ENCODE results near the gene KATNB1.

Gene KATNB1

DNA sequence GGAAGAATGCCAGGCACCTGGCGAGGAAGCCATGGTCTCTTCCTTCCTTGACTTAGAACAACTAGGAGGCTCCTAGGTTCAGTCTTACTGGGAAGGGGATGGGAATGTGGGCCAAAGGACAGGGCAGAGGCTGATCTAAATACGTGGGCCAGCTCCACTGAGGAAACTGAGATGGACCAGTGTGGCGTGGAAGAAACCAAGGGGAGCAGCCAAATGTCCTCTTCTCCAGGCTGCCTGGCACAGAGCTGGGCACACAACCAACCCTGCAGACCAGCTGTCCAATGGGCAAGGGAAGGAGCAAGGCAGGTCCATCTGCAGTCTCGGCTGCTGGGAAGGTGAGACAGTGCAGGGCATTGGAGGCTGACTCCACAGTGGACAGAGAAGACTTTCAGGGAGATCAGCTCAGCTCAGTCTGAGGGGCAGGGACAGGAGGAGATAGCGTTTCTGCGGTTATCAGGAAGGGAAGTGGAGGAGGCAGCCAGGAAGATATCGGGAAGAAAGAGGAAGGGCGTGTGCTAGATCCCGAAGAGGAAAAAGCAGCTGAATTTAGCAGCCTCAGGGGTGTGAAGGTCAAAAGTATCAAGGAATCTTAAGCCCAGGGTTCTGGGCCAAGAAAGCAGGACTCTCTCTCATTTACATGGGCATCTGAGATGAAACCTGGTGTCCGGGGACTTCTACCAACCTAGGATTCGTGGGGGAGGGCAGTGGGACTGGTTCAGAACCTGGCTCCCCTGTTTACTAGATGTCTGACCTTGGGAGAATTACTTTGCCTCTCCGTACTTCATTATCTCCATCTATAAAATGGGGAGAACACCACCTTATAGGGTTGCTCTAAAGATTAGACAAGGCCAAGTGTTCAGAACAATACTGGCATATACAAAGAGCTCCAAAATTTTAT, 64.9 kb downstream of the KATNB1 start:
- no peak overlapping the region for H3K27ac ChIP-seq (ENCODE audit: low read depth in 2 of 2, low read length in 2 of 2)
- peaks cover 0 to 3% of the 10 kb centered on the region in 2 donors for H3K36me3 ChIP-seq (ENCODE audit: control insufficient read depth in 2 of 2, insufficient read depth in 2 of 2, low read length in 2 of 2)
- H3K27me3 ChIP-seq (ENCODE audit: control insufficient read depth in 2 of 2, insufficient read depth in 2 of 2, low read length in 2 of 2) = peaks cover 26 to 45% of the 10 kb centered on the region in 2 donors
- peak overlapping the region in 1 of 2 donors; percentile 55 for H3K4me3 ChIP-seq (ENCODE audit: low read length in 2 of 2)
- H3K4me1 ChIP-seq (ENCODE audit: control insufficient read depth in 2 of 2, insufficient read depth in 2 of 2, low read length in 2 of 2) = peaks cover 30 to 36% of the 10 kb centered on the region in 2 donors
- no peaks in the 10 kb centered on the region for H3K9me3 ChIP-seq (ENCODE audit: control insufficient read depth in 2 of 2, low read length in 2 of 2)
- no peak overlapping the region for H3K9ac ChIP-seq (ENCODE audit: low read depth in 1 of 2, low read length in 2 of 2)

DNA sequence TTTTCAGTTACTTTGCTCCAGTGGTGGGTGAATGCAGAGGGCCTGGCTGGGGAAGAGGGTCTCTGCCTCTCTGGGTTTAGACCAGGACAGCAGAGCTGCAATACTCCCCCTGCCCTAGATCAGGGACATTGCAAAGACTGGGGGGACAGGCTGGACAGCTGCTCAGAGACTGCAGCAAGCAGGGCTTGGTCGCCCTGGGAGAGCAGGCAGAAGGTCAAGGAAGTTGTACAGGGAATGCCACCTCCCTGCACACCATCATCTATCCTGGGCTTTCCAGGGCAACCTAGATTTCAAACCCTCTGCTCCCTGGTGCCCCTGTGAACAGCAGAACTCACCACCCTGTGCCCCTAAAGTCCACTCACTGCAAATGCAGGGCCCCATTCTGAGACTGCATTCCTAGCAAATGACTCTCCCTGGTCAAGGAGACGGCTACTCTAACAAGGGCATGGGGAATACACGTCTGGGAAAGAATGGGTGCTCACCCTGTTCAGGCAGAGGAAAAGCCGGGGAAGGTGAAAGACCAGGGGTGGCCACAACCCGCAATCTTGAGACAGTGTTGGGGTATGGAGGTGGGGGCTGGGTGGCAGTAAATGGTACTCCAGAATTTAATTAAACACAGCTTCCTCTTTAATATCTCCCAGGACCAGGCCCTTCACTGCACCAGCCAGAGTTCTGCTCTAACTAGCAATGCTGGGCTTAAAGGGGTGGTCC, 65.7 kb downstream of the KATNB1 start:
- H3K9me3 ChIP-seq (ENCODE audit: control insufficient read depth in 2 of 2, low read length in 2 of 2) = no peaks in the 10 kb centered on the region
- H3K36me3 ChIP-seq (ENCODE audit: control insufficient read depth in 2 of 2, insufficient read depth in 2 of 2, low read length in 2 of 2) = peaks cover 0 to 3% of the 10 kb centered on the region in 2 donors
- H3K27me3 ChIP-seq (ENCODE audit: control insufficient read depth in 2 of 2, insufficient read depth in 2 of 2, low read length in 2 of 2) = peaks cover 28 to 45% of the 10 kb centered on the region in 2 donors
- peak overlapping the region in 1 of 2 donors; percentile 40 for H3K9ac ChIP-seq (ENCODE audit: low read depth in 1 of 2, low read length in 2 of 2)
- H3K27ac ChIP-seq (ENCODE audit: low read depth in 2 of 2, low read length in 2 of 2) = peak overlapping the region in 1 of 2 donors; percentile 67
- H3K4me3 ChIP-seq (ENCODE audit: low read length in 2 of 2) = peak overlapping the region; percentile 46 to 55
- H3K4me1 ChIP-seq (ENCODE audit: control insufficient read depth in 2 of 2, insufficient read depth in 2 of 2, low read length in 2 of 2) = peaks cover 30 to 36% of the 10 kb centered on the region in 2 donors

DNA sequence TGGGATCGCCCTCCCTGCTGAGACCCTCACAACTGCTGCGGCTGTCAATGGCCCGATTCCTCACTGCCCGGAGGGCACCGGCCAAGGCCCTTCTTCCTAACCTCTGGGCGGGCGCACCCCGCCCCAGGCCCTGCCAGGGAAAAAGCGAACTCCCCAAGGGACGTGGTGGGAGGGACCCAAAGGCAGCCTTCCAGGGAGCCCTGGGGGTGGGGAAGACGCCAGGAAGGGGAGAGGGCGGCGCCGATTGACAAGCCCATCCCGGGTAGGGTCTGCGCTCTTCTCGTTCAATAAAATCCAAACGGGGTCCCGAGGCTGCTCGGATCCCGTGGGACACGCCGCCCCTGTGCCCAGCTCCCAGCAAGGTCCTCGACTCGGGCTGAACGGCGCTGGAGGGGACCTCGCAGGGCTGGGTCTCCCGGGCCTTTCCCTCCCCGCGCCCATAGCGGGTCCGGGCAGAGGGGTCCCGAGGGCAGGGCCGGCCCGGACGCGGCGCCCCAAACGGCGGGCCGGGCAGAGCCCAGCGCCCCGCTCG, 66.3 kb downstream of the KATNB1 start:
- Histone ChIP-seq H3K4me1 (ENCODE audit: control insufficient read depth in 2 of 2, insufficient read depth in 2 of 2, low read length in 2 of 2) (peaks cover 30 to 36% of the 10 kb centered on the region in 2 donors), H3K4me3 (ENCODE audit: low read length in 2 of 2) (peak overlapping the region; percentile 46 to 55), H3K27me3 (ENCODE audit: control insufficient read depth in 2 of 2, insufficient read depth in 2 of 2, low read length in 2 of 2) (peaks cover 27 to 44% of the 10 kb centered on the region in 2 donors), H3K27ac (ENCODE audit: low read depth in 2 of 2, low read length in 2 of 2) (peak overlapping the region in 1 of 2 donors; percentile 67), H3K9ac (ENCODE audit: low read depth in 1 of 2, low read length in 2 of 2) (peak overlapping the region in 1 of 2 donors; percentile 40), H3K36me3 (ENCODE audit: control insufficient read depth in 2 of 2, insufficient read depth in 2 of 2, low read length in 2 of 2) (peaks cover 0 to 3% of the 10 kb centered on the region in 2 donors), H3K9me3 (ENCODE audit: control insufficient read depth in 2 of 2, low read length in 2 of 2) (no peaks in the 10 kb centered on the region)

DNA sequence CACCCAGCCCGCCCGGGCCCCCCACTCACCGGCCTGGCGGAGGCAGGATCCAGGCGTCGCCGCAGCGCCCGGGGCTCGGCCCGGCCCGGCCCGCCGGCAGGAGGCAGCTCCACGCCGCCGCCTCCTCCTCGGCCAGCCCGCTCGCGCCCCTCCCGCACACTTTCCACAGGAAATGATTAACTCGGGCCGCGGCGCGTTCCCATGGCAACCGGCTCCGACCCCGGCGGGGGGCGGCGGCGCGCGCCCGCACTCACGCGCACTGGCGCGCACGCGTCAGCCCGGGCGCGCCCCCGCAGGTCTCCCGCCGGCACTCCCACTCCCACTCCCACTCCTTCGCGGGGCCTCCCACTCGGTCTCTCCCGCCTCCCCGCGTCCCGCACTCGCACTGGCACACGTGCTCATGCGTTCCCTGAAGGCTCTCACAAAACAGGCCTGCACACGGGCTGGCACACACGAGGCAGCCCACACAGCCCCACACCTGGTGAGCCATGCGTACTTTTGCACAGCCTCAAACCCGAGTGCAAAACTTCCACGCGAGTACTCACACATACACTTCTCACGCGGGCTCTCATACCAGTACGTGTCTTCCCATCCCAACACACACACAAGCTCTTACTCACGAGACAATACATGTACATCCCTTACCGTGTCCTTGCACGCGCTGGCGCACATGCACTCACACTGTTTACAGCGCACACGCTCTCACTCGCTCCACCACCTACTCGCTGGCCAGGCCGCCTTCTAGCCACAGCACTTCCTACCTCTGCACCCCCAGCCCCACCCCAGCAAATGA, 67.0 kb downstream of the KATNB1 start, which contains the start of gene KIFC3:
Gene KIFC3 (minus strand): TSS at position 151 of the 793 bp plus-strand sequence. CDS start 4,248 bp downstream, outside the sequence.
- H3K27me3 ChIP-seq (ENCODE audit: control insufficient read depth in 2 of 2, insufficient read depth in 2 of 2, low read length in 2 of 2) = peaks cover 26 to 38% of the 10 kb centered on the region in 2 donors
- peaks cover 27 to 36% of the 10 kb centered on the region in 2 donors for H3K4me1 ChIP-seq (ENCODE audit: control insufficient read depth in 2 of 2, insufficient read depth in 2 of 2, low read length in 2 of 2)
- peak within 1 kb of the TSS; percentile 40 to 41 for H3K9ac ChIP-seq (ENCODE audit: low read depth in 1 of 2, low read length in 2 of 2)
- no peaks in the 10 kb centered on the region for H3K36me3 ChIP-seq (ENCODE audit: control insufficient read depth in 2 of 2, insufficient read depth in 2 of 2, low read length in 2 of 2)
- H3K4me3 ChIP-seq (ENCODE audit: low read length in 2 of 2) = peak within 1 kb of the TSS; percentile 55 to 61
- H3K9me3 ChIP-seq (ENCODE audit: control insufficient read depth in 2 of 2, low read length in 2 of 2) = no peaks in the 10 kb centered on the region
- peak within 1 kb of the TSS; percentile 34 to 67 for H3K27ac ChIP-seq (ENCODE audit: low read depth in 2 of 2, low read length in 2 of 2)

DNA sequence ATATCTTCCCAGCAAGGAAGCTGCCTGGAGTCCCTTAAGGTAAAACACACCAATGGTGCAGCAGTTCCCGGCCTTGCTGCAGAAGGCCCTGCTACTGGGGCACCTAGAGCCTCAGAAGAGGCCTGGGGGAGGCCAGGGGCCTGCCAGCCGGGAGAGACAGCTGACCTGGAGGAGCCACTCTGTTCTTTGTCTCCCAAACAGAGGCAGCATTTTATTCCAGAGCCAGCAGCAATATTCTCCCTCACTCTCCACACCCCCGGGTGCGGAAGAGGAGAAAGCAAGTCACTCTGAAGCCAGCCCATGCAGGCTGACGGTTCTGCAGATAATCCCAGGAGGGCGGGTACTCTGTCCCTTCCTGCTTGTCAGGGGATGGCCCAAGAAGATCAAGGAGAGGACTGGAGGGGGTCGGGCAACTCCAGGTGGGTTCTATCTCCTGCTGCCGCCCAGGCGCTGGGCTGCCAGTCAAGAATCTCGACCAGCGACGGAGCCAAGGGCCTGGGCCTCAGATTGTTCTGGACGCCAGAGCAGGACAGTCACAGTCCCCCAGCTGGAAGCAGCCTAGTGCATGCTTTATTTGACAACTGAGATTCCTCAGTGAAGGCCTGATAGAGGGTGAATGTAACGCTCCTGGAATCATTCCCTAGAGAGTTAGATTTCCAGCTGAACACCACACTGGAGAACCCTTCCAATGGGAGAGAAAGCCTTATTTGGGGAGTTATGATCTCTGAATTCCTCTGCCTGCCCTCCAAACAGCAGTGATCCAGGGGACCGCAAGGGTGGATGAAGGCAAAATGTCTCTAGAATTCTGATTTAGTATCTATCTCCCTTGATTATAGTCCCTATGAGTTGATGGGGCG, 67.8 kb downstream of the KATNB1 start:
- Histone ChIP-seq H3K27ac (ENCODE audit: low read depth in 2 of 2, low read length in 2 of 2) (peak overlapping the region; percentile 34 to 60), H3K4me1 (ENCODE audit: control insufficient read depth in 2 of 2, insufficient read depth in 2 of 2, low read length in 2 of 2) (peaks cover 25 to 36% of the 10 kb centered on the region in 2 donors), H3K9ac (ENCODE audit: low read depth in 1 of 2, low read length in 2 of 2) (no peak overlapping the region), H3K4me3 (ENCODE audit: low read length in 2 of 2) (no peak overlapping the region), H3K9me3 (ENCODE audit: control insufficient read depth in 2 of 2, low read length in 2 of 2) (no peaks in the 10 kb centered on the region), H3K36me3 (ENCODE audit: control insufficient read depth in 2 of 2, insufficient read depth in 2 of 2, low read length in 2 of 2) (no peaks in the 10 kb centered on the region), H3K27me3 (ENCODE audit: control insufficient read depth in 2 of 2, insufficient read depth in 2 of 2, low read length in 2 of 2) (peaks cover 26 to 36% of the 10 kb centered on the region in 2 donors)

DNA sequence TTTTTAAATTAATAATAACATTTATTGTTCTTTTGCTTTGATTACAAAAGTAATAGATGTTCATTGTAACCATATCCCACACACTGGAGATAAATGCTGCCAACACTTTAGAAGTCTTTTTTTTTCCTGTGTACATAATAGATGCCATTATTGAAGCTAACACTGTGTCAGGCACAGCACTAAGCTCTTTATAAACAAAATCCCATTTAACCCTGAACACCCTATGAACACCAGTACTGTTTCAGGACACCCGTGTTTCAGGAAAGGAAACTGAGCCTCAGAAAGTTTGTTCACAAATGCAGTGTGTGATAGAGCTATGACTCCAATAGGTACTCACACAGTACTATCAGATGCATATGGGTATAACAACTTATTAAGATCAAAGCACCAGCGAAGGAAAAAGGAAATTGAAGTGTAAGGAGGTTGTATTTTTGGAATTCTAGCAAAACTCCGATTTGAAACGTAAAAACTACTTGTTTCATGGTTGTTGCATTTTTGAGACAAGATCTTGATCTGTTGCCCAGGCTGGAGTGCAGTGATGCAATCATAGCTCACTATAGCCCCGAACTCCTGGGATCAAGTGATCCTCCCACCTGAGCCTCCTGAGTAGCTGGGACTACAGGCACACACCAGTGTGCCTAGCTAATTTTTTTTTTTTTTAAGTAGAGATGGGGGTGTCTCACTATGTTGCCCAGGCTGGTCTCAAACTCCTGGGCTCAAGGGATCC, 68.7 kb downstream of the KATNB1 start:
- Histone ChIP-seq H3K9ac (ENCODE audit: low read depth in 1 of 2, low read length in 2 of 2) (no peak overlapping the region), H3K27ac (ENCODE audit: low read depth in 2 of 2, low read length in 2 of 2) (no peak overlapping the region), H3K9me3 (ENCODE audit: control insufficient read depth in 2 of 2, low read length in 2 of 2) (no peaks in the 10 kb centered on the region), H3K4me1 (ENCODE audit: control insufficient read depth in 2 of 2, insufficient read depth in 2 of 2, low read length in 2 of 2) (peaks cover 25 to 34% of the 10 kb centered on the region in 2 donors), H3K4me3 (ENCODE audit: low read length in 2 of 2) (no peak overlapping the region), H3K27me3 (ENCODE audit: control insufficient read depth in 2 of 2, insufficient read depth in 2 of 2, low read length in 2 of 2) (peaks cover 21 to 28% of the 10 kb centered on the region in 2 donors), H3K36me3 (ENCODE audit: control insufficient read depth in 2 of 2, insufficient read depth in 2 of 2, low read length in 2 of 2) (no peaks in the 10 kb centered on the region)

DNA sequence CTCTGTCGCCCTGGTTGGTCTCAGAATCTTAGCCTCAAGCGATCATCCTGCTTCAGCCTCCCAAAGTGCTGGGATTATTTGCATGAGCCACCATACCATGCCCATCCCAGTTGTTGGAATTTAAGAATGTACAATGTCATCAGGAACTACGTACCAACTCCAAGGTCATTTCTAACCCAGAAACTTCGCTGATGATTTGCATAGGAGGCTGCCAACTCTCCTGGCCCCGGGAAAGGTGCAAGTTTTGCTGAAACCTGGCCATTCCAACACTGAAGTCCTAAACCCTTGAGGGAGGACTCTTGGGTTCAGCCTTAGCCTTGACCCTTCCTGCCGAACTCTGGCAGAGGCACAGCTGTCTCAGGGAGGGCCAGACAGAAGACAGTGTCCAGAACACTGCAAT, 69.6 kb downstream of the KATNB1 start:
- H3K4me1 ChIP-seq (ENCODE audit: control insufficient read depth in 2 of 2, insufficient read depth in 2 of 2, low read length in 2 of 2) = peaks cover 27 to 32% of the 10 kb centered on the region in 2 donors
- H3K4me3 ChIP-seq (ENCODE audit: low read length in 2 of 2) = no peak overlapping the region
- no peak overlapping the region for H3K9ac ChIP-seq (ENCODE audit: low read depth in 1 of 2, low read length in 2 of 2)
- no peak overlapping the region for H3K27ac ChIP-seq (ENCODE audit: low read depth in 2 of 2, low read length in 2 of 2)
- H3K27me3 ChIP-seq (ENCODE audit: control insufficient read depth in 2 of 2, insufficient read depth in 2 of 2, low read length in 2 of 2) = peaks cover 18 to 27% of the 10 kb centered on the region in 2 donors
- H3K9me3 ChIP-seq (ENCODE audit: control insufficient read depth in 2 of 2, low read length in 2 of 2) = no peaks in the 10 kb centered on the region
- no peaks in the 10 kb centered on the region for H3K36me3 ChIP-seq (ENCODE audit: control insufficient read depth in 2 of 2, insufficient read depth in 2 of 2, low read length in 2 of 2)

Measured in mucosa of rectum (tissue), 2 donors.